A549 treated with DMSO at 1 μM for 4 hours (cell line): ENCODE data around the gene SNAP25. TPM values are rescaled to one million over a fixed set of nuclear protein-coding genes. Genes with fewer than 3 reads are reported as not detected.

Experiments used
- total RNA-seq: library from RNA; stranded (reverse); fragments of 200-300 nt; extraction: Qiagen RNA extraction; gene quantifications from 5 replicates; pipeline ENCODE4 v1.2.3, GENCODE V29; 2022; ENCODE audit warnings: low read depth

SNAP25 gene
- 16.7 to 22.0 TPM (median 18.6 TPM) in 5 replicates for total RNA-seq

GRCh38 chr20:10218536-10219451 is at the start of gene SNAP25:
TSS of gene SNAP25 (plus strand) at chr20:10218830. CDS start at chr20:10275492, 56,662 bp downstream.

Other genes with a start within 250 kb of the SNAP25 start
- 6.9 to 10.0 TPM (median 8.7 TPM) in 5 replicates for gene ANKEF1, start 183.8 kb upstream of the SNAP25 start, total RNA-seq
- gene MKKS, start 215.4 kb downstream of the SNAP25 start, total RNA-seq: 16.0 to 25.9 TPM (median 24.4 TPM) in 5 replicates
- 2.1 to 3.6 TPM (median 3.1 TPM) in 5 replicates for gene SLX4IP, start 216.5 kb downstream of the SNAP25 start, total RNA-seq